Activated naive CD8-positive, alpha-beta T cell (primary cell): ENCODE data around the gene SLC12A4.

Experiments
- H3K27ac Mint-ChIP-seq: one replicate; pipeline ENCODE4 v1.8.0; 2021; ENCODE audit warnings: mixed read lengths
- H3K27me3 Mint-ChIP-seq: one replicate; pipeline ENCODE4 v1.8.0; 2021; ENCODE audit warnings: mixed read lengths
- H3K36me3 Mint-ChIP-seq: one replicate; pipeline ENCODE4 v1.8.0; 2021; ENCODE audit warnings: mixed read lengths
- H3K4me1 Mint-ChIP-seq: one replicate; pipeline ENCODE4 v1.8.0; 2021; ENCODE audit warnings: low read depth, mixed read lengths
- H3K4me3 Mint-ChIP-seq: one replicate; pipeline ENCODE4 v1.8.0; 2021; ENCODE audit warnings: mild to moderate bottlenecking, mixed read lengths
- H3K9me3 Mint-ChIP-seq: one replicate; pipeline ENCODE4 v1.8.0; 2021; ENCODE audit warnings: low read depth, mixed read lengths

Gene SLC12A4

GRCh38 chr16:67933805-67934204, 34.6 kb downstream of the SLC12A4 start:
- Mint-ChIP-seq H3K36me3 (peaks cover 8% of the 10 kb centered on the region), H3K27ac (peak overlapping the region; percentile 55), H3K9me3 (no peaks in the 10 kb centered on the region), H3K27me3 (no peaks in the 10 kb centered on the region), H3K4me3 (peak overlapping the region; percentile 99), H3K4me1 (peaks cover 24% of the 10 kb centered on the region)

GRCh38 chr16:67932462-67932840, 36.0 kb downstream of the SLC12A4 start:
- Mint-ChIP-seq H3K4me1 (peaks cover 23% of the 10 kb centered on the region), H3K36me3 (peaks cover 8% of the 10 kb centered on the region), H3K27me3 (no peaks in the 10 kb centered on the region), H3K27ac (no peak overlapping the region), H3K4me3 (no peak overlapping the region), H3K9me3 (no peaks in the 10 kb centered on the region)

- Mint-ChIP-seq H3K36me3 (peaks cover 8% of the 10 kb centered on the region), H3K27ac (no peak within 1 kb of the TSS), H3K27me3 (no peaks in the 10 kb centered on the region)
Measured at GRCh38 chr16:67931712-67932461, 36.5 kb downstream of the SLC12A4 start, which contains the start of gene CTRL. CTRL (minus strand) TSS chr16:67931862; CDS start chr16:67931852, 10 bp downstream.

GRCh38 chr16:67930678-67931211, 37.7 kb downstream of the SLC12A4 start:
- Mint-ChIP-seq H3K36me3 (peaks cover 6% of the 10 kb centered on the region), H3K9me3 (no peaks in the 10 kb centered on the region), H3K4me1 (peaks cover 16% of the 10 kb centered on the region), H3K27me3 (no peaks in the 10 kb centered on the region), H3K27ac (no peak overlapping the region), H3K4me3 (no peak overlapping the region)

More at GRCh38 chr16:67931712-67932461, 36.5 kb downstream of the SLC12A4 start, which contains the start of gene CTRL:
- peaks cover 18% of the 10 kb centered on the region for H3K4me1 Mint-ChIP-seq
- H3K4me3 Mint-ChIP-seq: no peak within 1 kb of the TSS
- no peaks in the 10 kb centered on the region for H3K9me3 Mint-ChIP-seq

GRCh38 chr16:67930191-67930590, 38.2 kb downstream of the SLC12A4 start:
- peaks cover 1% of the 10 kb centered on the region for H3K36me3 Mint-ChIP-seq
- no peaks in the 10 kb centered on the region for H3K9me3 Mint-ChIP-seq
- peaks cover 11% of the 10 kb centered on the region for H3K4me1 Mint-ChIP-seq

GRCh38 chr16:67928561-67929364, 39.7 kb downstream of the SLC12A4 start:
- peaks cover under 1% of the 10 kb centered on the region for H3K4me1 Mint-ChIP-seq
- H3K27me3 Mint-ChIP-seq: no peaks in the 10 kb centered on the region
- H3K27ac Mint-ChIP-seq: no peak overlapping the region
- no peaks in the 10 kb centered on the region for H3K36me3 Mint-ChIP-seq
- no peaks in the 10 kb centered on the region for H3K9me3 Mint-ChIP-seq
- H3K4me3 Mint-ChIP-seq: no peak overlapping the region

More at GRCh38 chr16:67930191-67930590, 38.2 kb downstream of the SLC12A4 start:
- Mint-ChIP-seq H3K27ac (no peak overlapping the region), H3K4me3 (no peak overlapping the region), H3K27me3 (no peaks in the 10 kb centered on the region)

GRCh38 chr16:67928147-67928546, 40.3 kb downstream of the SLC12A4 start:
- H3K9me3 Mint-ChIP-seq: no peaks in the 10 kb centered on the region

GRCh38 chr16:67927131-67927941, 41.1 kb downstream of the SLC12A4 start:
- Mint-ChIP-seq H3K4me1 (peaks cover 1% of the 10 kb centered on the region), H3K4me3 (no peak overlapping the region)

More at GRCh38 chr16:67928147-67928546, 40.3 kb downstream of the SLC12A4 start:
- Mint-ChIP-seq H3K4me1 (no peaks in the 10 kb centered on the region), H3K27ac (no peak overlapping the region), H3K27me3 (no peaks in the 10 kb centered on the region), H3K36me3 (no peaks in the 10 kb centered on the region), H3K4me3 (no peak overlapping the region)

GRCh38 chr16:67926181-67926750, 42.2 kb downstream of the SLC12A4 start:
- H3K4me3 Mint-ChIP-seq: no peak overlapping the region
- H3K27ac Mint-ChIP-seq: peak overlapping the region; percentile 10
- peaks cover 8% of the 10 kb centered on the region for H3K4me1 Mint-ChIP-seq
- no peaks in the 10 kb centered on the region for H3K27me3 Mint-ChIP-seq
- no peaks in the 10 kb centered on the region for H3K36me3 Mint-ChIP-seq
- H3K9me3 Mint-ChIP-seq: no peaks in the 10 kb centered on the region

More at GRCh38 chr16:67927131-67927941, 41.1 kb downstream of the SLC12A4 start:
- Mint-ChIP-seq H3K27me3 (no peaks in the 10 kb centered on the region), H3K27ac (no peak overlapping the region), H3K36me3 (no peaks in the 10 kb centered on the region), H3K9me3 (no peaks in the 10 kb centered on the region)

- Mint-ChIP-seq H3K9me3 (no peaks in the 10 kb centered on the region), H3K36me3 (no peaks in the 10 kb centered on the region), H3K27ac (peak overlapping the region; percentile 58), H3K4me3 (no peak overlapping the region), H3K4me1 (peaks cover 10% of the 10 kb centered on the region), H3K27me3 (no peaks in the 10 kb centered on the region)
Measured at GRCh38 chr16:67924140-67924906, 44.1 kb downstream of the SLC12A4 start.

- H3K4me3 Mint-ChIP-seq: no peak overlapping the region
- peaks cover 12% of the 10 kb centered on the region for H3K4me1 Mint-ChIP-seq
- H3K9me3 Mint-ChIP-seq: no peaks in the 10 kb centered on the region
- no peaks in the 10 kb centered on the region for H3K27me3 Mint-ChIP-seq
- no peaks in the 10 kb centered on the region for H3K36me3 Mint-ChIP-seq
- peak overlapping the region; percentile 58 for H3K27ac Mint-ChIP-seq
Measured at GRCh38 chr16:67923414-67924116, 44.9 kb downstream of the SLC12A4 start.

- H3K4me3 Mint-ChIP-seq: no peak overlapping the region
- H3K36me3 Mint-ChIP-seq: peaks cover 3% of the 10 kb centered on the region
- no peaks in the 10 kb centered on the region for H3K9me3 Mint-ChIP-seq
- peaks cover 19% of the 10 kb centered on the region for H3K4me1 Mint-ChIP-seq
- no peaks in the 10 kb centered on the region for H3K27me3 Mint-ChIP-seq
- no peak overlapping the region for H3K27ac Mint-ChIP-seq
Measured at GRCh38 chr16:67922740-67923139, 45.7 kb downstream of the SLC12A4 start.

- H3K27ac Mint-ChIP-seq: peak overlapping the region; percentile 82
- H3K4me3 Mint-ChIP-seq: peak overlapping the region; percentile 8
- H3K9me3 Mint-ChIP-seq: no peaks in the 10 kb centered on the region
Measured at GRCh38 chr16:67922221-67922620, 46.2 kb downstream of the SLC12A4 start.

More at GRCh38 chr16:67922221-67922620, 46.2 kb downstream of the SLC12A4 start:
- Mint-ChIP-seq H3K27me3 (no peaks in the 10 kb centered on the region), H3K36me3 (peaks cover 3% of the 10 kb centered on the region), H3K4me1 (peaks cover 24% of the 10 kb centered on the region)
